ENCODE results near the gene BCKDK.

BCKDK gene

DNA sequence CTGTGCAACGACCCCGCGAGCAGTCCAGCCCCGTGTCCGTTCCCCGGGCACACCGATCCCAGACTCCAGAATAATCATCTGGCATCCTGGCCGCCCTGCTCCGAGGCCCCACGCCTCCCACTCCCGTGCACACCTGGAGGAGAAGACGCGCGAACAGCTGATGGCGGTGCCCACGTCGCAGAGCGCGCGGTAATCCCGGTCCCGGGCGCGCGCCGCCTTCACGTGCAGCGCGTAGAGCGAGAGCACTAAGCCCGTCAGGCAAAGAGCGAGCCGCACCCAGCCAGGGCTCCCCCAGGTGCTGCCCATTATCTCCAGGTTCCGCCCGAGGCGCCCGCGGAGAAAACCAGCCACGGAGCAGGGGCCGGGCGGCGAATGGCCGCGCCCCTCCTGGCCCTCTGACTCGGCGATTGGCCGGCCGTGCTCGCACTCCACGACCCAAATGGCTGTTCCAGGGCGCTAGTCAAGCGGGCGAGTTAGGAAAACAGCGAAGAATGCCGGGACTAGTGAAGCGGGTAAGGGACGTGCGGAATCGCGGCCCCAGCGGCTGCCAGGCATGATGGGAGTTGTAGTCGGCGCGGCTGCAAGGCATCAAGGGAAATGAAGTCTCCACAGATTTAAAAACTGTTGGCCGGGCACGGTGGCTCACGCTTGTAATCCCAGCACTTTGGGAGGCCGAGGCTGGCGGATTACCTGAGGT lies 13.6 kb upstream of the BCKDK start, which contains the start of gene VKORC1 (continued):
- peak; percentile 70; the same call in 1 of the 2 replicates for TF ChIP-seq ZNF501 (tag by site-specific recombination; IDR thresholded peaks at IDR 0.05)
- TF ChIP-seq, protein P1, sequence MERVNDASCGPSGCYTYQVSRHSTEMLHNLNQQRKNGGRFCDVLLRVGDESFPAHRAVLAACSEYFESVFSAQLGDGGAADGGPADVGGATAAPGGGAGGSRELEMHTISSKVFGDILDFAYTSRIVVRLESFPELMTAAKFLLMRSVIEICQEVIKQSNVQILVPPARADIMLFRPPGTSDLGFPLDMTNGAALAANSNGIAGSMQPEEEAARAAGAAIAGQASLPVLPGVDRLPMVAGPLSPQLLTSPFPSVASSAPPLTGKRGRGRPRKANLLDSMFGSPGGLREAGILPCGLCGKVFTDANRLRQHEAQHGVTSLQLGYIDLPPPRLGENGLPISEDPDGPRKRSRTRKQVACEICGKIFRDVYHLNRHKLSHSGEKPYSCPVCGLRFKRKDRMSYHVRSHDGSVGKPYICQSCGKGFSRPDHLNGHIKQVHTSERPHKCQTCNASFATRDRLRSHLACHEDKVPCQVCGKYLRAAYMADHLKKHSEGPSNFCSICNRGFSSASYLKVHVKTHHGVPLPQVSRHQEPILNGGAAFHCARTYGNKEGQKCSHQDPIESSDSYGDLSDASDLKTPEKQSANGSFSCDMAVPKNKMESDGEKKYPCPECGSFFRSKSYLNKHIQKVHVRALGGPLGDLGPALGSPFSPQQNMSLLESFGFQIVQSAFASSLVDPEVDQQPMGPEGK (tag by site-specific recombination; IDR thresholded peaks at IDR 0.05), result peak; percentile 93; the same call in 1 of the 2 replicates
- TF ChIP-seq ZNF184 (tag by site-specific recombination; IDR thresholded peaks at IDR 0.05), result no peak
- TF ChIP-seq GLIS2 (tag by site-specific recombination; IDR thresholded peaks at IDR 0.05), result 0 out of 2 replicates have a peak, but pooled peaks have one; percentile 30
- TF ChIP-seq ZEB2 (tag by site-specific recombination; IDR thresholded peaks at IDR 0.05), result peak; percentile 96
- TF ChIP-seq, protein P2, sequence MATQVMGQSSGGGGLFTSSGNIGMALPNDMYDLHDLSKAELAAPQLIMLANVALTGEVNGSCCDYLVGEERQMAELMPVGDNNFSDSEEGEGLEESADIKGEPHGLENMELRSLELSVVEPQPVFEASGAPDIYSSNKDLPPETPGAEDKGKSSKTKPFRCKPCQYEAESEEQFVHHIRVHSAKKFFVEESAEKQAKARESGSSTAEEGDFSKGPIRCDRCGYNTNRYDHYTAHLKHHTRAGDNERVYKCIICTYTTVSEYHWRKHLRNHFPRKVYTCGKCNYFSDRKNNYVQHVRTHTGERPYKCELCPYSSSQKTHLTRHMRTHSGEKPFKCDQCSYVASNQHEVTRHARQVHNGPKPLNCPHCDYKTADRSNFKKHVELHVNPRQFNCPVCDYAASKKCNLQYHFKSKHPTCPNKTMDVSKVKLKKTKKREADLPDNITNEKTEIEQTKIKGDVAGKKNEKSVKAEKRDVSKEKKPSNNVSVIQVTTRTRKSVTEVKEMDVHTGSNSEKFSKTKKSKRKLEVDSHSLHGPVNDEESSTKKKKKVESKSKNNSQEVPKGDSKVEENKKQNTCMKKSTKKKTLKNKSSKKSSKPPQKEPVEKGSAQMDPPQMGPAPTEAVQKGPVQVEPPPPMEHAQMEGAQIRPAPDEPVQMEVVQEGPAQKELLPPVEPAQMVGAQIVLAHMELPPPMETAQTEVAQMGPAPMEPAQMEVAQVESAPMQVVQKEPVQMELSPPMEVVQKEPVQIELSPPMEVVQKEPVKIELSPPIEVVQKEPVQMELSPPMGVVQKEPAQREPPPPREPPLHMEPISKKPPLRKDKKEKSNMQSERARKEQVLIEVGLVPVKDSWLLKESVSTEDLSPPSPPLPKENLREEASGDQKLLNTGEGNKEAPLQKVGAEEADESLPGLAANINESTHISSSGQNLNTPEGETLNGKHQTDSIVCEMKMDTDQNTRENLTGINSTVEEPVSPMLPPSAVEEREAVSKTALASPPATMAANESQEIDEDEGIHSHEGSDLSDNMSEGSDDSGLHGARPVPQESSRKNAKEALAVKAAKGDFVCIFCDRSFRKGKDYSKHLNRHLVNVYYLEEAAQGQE (tag by site-specific recombination; IDR thresholded peaks at IDR 0.05), result peak; percentile 34; the same call in 1 of the 2 replicates
- TF ChIP-seq SALL2 (tag by site-specific recombination; IDR thresholded peaks at IDR 0.05; ENCODE audit: borderline replicate concordance), result no peak
- TF ChIP-seq ZNF366 (tag by site-specific recombination; conservative IDR thresholded peaks at IDR 0.05), result peak; percentile 38; the same call in 1 of the 2 replicates
- TF ChIP-seq YY2 (tag by site-specific recombination; IDR thresholded peaks at IDR 0.05), result peak; percentile 3; the same call in 1 of the 2 replicates
- no peak for TF ChIP-seq ZNF132 (tag by site-specific recombination; IDR thresholded peaks at IDR 0.05; ENCODE audit: borderline replicate concordance)
- peak; percentile 97 for TF ChIP-seq ZXDB (tag by site-specific recombination; IDR thresholded peaks at IDR 0.05)
- TF ChIP-seq ZSCAN30 (tag by site-specific recombination; IDR thresholded peaks at IDR 0.05), result no peak
- TF ChIP-seq KLF9 (tag by site-specific recombination; IDR thresholded peaks at IDR 0.05; ENCODE audit: low read depth), result peak; percentile 64
- TF ChIP-seq, protein P3, sequence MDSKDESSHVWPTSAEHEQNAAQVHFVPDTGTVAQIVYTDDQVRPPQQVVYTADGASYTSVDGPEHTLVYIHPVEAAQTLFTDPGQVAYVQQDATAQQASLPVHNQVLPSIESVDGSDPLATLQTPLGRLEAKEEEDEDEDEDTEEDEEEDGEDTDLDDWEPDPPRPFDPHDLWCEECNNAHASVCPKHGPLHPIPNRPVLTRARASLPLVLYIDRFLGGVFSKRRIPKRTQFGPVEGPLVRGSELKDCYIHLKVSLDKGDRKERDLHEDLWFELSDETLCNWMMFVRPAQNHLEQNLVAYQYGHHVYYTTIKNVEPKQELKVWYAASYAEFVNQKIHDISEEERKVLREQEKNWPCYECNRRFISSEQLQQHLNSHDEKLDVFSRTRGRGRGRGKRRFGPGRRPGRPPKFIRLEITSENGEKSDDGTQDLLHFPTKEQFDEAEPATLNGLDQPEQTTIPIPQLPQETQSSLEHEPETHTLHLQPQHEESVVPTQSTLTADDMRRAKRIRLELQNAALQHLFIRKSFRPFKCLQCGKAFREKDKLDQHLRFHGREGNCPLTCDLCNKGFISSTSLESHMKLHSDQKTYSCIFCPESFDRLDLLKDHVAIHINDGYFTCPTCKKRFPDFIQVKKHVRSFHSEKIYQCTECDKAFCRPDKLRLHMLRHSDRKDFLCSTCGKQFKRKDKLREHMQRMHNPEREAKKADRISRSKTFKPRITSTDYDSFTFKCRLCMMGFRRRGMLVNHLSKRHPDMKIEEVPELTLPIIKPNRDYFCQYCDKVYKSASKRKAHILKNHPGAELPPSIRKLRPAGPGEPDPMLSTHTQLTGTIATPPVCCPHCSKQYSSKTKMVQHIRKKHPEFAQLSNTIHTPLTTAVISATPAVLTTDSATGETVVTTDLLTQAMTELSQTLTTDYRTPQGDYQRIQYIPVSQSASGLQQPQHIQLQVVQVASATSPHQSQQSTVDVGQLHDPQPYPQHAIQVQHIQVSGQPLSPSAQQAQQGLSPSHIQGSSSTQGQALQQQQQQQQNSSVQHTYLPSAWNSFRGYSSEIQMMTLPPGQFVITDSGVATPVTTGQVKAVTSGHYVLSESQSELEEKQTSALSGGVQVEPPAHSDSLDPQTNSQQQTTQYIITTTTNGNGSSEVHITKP (tag by site-specific recombination; IDR thresholded peaks at IDR 0.05), result peak; percentile 67
- no peak for TF ChIP-seq MYNN (tag by site-specific recombination; IDR thresholded peaks at IDR 0.05; ENCODE audit: borderline replicate concordance)
- no peak for TF ChIP-seq PRDM1 (tag by site-specific recombination; IDR thresholded peaks at IDR 0.05)
- TF ChIP-seq ZNF747 (tag by site-specific recombination; IDR thresholded peaks at IDR 0.05), result no peak
- TF ChIP-seq KLF8 (tag by site-specific recombination; IDR thresholded peaks at IDR 0.05), result peak; percentile 60; the same call in 1 of the 2 replicates
- peak; percentile 89 for TF ChIP-seq ZNF423 (tag by site-specific recombination; IDR thresholded peaks at IDR 0.05)
- TF ChIP-seq GLI2 (tag by site-specific recombination; IDR thresholded peaks at IDR 0.05; ENCODE audit: borderline replicate concordance, low read depth), result no peak
- TF ChIP-seq ZNF2 (tag by site-specific recombination; IDR thresholded peaks at IDR 0.05), result no peak; the same call in 1 of the 2 replicates
- TF ChIP-seq SETDB1 (IDR thresholded peaks at IDR 0.05; ENCODE audit: insufficient read length, low read length), result no peak
- TF ChIP-seq ZNF596 (tag by site-specific recombination; IDR thresholded peaks at IDR 0.05), result peak; percentile 88
- TF ChIP-seq, protein P4, sequence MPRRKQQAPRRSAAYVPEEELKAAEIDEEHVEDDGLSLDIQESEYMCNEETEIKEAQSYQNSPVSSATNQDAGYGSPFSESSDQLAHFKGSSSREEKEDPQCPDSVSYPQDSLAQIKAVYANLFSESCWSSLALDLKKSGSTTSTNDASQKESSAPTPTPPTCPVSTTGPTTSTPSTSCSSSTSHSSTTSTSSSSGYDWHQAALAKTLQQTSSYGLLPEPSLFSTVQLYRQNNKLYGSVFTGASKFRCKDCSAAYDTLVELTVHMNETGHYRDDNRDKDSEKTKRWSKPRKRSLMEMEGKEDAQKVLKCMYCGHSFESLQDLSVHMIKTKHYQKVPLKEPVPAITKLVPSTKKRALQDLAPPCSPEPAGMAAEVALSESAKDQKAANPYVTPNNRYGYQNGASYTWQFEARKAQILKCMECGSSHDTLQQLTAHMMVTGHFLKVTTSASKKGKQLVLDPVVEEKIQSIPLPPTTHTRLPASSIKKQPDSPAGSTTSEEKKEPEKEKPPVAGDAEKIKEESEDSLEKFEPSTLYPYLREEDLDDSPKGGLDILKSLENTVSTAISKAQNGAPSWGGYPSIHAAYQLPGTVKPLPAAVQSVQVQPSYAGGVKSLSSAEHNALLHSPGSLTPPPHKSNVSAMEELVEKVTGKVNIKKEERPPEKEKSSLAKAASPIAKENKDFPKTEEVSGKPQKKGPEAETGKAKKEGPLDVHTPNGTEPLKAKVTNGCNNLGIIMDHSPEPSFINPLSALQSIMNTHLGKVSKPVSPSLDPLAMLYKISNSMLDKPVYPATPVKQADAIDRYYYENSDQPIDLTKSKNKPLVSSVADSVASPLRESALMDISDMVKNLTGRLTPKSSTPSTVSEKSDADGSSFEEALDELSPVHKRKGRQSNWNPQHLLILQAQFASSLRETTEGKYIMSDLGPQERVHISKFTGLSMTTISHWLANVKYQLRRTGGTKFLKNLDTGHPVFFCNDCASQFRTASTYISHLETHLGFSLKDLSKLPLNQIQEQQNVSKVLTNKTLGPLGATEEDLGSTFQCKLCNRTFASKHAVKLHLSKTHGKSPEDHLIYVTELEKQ (tag by site-specific recombination; IDR thresholded peaks at IDR 0.05; ENCODE audit: borderline replicate concordance), result no peak
- TF ChIP-seq, protein P5, sequence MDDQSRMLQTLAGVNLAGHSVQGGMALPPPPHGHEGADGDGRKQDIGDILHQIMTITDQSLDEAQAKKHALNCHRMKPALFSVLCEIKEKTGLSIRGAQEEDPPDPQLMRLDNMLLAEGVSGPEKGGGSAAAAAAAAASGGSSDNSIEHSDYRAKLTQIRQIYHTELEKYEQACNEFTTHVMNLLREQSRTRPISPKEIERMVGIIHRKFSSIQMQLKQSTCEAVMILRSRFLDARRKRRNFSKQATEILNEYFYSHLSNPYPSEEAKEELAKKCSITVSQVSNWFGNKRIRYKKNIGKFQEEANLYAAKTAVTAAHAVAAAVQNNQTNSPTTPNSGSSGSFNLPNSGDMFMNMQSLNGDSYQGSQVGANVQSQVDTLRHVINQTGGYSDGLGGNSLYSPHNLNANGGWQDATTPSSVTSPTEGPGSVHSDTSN (CRISPR knock-in tag; IDR thresholded peaks at IDR 0.05), result peak; percentile 43; the same call in 1 of the 2 replicates
- peak; percentile 49; the same call in 1 of the 2 replicates for TF ChIP-seq TRIM28 (IDR thresholded peaks at IDR 0.05; ENCODE audit: borderline replicate concordance, low read length)

Data from HEK293 (cell line).